Stimulated activated CD8-positive, alpha-beta memory T cell treated with anti-CD3 and anti-CD28 coated beads, Interleukin-2, amount 100 ng/mL, for 48 hours (primary cell): ENCODE results near the gene GP1BA.
A peak's percentile ranks its signal among the peaks of the same experiment; 100 is the strongest.

Source experiments
- DNase-seq, 2 donors: peaks; one replicate each; pipeline ENCODE4 v3.0.0-alpha.2; 2020; ENCODE audit warnings: low read depth in 2 of 2

Gene GP1BA

DNA sequence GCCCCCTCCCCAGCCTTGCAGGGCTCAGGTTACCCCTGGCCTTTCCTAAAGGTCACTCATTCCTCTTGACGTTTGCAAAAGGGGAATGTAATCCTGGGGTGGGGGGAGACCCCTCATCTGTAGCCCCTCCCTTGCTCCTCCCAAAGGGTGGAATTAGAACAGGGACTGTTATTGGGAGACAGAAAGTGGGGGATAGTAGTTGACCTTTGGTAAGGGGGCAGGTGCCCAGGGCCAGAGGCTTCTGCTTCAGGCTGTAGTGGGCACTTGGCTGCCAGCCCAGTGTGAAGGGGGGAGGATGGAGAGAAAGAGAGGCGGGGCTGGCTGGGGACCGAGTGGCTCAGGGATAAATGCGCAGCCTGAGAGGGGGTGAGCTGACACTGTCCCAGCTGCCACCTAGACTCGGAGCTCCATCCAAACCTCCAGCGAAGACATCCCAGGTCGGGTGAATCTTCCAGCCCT, 18.7 kb downstream of the GP1BA start, which contains the start of gene ENO3:
Gene ENO3 (plus strand): TSS at position 374 of the 459 bp plus-strand sequence. CDS start 711 bp downstream, outside the sequence.
- DNase-seq = no peak

DNA sequence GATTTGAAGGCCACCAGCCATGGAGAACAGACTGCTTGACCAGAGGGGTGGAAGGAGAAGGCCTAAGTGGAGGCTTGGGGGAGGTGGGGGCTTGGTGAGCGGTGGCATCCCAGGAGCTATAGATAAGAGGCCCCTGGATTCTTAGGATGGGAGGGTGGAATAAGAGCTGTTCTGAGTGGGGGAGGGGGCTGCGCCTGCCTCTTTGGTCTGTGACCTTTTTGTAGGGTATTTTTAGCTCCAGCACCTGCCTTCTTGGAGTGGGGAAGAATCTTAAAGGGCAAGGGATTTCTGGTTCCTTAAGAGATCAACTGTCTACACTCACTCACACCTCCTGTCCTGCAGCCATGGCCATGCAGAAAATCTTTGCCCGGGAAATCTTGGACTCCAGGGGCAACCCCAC, 19.4 kb downstream of the GP1BA start:
- DNase-seq = no peak

DNA sequence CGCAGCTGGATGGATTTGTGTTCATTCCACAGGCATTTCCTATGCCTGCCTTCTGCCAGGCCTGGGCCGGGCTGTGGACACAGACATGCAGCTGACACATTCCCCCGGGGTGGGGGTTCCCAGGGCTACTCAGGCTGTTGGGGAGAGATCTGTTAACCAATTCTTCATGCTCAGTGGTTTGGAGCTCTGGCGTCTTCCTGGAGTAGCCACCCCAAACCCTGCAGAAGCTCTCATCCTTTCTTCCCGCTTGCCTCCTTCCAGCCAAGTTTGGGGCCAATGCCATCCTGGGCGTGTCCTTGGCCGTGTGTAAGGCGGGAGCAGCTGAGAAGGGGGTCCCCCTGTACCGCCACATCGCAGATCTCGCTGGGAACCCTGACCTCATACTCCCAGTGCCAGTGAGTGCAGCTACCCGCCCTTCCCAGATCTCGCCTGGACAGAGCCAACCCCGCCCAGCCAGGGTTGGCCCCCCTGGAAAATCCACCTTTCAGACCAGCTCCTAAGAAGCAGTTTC, 21.4 kb downstream of the GP1BA start:
- no peak for DNase-seq

DNA sequence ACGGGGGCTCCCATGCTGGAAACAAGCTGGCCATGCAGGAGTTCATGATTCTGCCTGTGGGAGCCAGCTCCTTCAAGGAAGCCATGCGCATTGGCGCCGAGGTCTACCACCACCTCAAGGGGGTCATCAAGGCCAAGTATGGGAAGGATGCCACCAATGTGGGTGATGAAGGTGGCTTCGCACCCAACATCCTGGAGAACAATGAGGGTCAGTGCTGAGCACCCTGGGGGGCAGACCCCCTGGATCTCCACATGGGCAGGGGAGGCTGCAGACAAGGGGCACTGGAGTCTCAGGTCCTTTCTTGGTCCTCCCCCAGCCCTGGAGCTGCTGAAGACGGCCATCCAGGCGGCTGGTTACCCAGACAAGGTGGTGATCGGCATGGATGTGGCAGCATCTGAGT, 23.0 kb downstream of the GP1BA start:
- no peak for DNase-seq

DNA sequence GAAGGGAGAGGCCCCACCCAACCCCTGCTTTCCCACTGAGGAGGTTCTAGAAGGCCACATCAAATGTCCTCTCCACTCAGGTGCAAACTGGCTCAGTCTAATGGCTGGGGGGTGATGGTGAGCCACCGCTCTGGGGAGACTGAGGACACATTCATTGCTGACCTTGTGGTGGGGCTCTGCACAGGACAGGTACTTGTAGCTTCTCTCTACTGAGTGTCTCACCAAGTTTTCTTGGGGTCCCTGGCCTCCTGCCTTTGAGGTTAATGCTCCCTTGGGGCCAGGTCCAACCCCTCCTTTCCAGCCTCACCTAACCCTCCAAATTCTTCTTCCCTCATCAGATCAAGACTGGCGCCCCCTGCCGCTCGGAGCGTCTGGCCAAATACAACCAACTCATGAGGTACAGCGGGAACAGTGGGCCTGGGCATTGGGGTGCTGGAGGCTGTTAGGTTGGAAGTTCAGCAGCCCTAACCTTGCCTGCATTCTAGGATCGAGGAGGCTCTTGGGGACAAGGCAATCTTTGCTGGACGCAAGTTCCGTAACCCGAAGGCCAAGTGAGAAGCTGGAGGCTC, 24.5 kb downstream of the GP1BA start:
- peak; percentile 26 to 29 for DNase-seq

DNA sequence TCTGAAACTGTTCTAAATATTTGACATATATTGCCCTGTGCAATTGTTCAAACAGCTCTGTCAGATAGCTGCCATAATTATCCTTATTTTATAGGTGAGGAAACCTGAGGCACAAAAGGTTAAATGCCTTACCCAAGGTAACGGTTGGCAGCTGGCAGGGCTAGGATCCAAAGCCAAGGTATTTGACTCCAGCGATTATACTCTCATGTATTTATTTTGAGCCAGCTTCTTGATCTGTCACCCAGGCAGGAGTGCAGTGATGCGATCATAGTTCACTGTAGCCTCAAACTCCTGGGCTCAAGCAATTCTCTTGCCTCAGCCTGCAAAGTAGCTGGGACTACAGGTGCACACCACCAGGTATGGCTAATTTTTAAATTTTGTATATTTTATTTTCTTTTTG, 26.0 kb downstream of the GP1BA start:
- no peak for DNase-seq

DNA sequence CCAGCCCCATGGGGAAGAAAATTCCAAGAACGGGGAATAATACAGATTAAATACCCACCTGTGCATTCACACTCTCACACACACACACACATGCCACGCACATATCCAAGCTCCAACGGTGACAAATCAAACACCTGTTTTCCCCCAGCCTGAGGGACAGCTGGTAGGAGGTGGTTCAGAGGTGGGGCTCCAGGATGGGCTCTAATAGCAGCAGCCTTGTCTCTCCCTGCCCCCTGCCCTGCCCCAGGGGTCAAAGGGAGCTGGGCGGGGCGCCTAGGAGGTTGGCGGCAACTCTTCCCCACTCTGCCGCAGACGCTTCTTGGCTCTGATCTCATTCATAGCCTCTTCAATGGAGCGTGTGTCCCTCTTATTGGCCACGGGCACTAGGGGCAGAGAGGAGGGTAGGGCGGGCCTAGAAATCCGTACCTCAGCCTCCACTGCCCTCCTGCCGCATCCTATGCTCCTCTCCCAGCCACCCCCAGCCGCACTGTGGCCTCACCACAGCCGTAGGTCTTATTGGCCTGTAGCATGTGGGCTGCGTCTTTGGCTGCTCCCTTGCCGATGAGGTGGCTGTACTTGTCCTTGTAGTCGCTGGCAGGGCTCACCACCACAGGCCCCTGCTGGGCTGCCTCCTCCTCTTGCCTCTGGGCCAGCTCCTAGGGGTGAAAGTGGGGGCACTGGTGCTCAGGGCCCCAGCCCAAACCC, 27.3 kb downstream of the GP1BA start:
- no peak for DNase-seq

DNA sequence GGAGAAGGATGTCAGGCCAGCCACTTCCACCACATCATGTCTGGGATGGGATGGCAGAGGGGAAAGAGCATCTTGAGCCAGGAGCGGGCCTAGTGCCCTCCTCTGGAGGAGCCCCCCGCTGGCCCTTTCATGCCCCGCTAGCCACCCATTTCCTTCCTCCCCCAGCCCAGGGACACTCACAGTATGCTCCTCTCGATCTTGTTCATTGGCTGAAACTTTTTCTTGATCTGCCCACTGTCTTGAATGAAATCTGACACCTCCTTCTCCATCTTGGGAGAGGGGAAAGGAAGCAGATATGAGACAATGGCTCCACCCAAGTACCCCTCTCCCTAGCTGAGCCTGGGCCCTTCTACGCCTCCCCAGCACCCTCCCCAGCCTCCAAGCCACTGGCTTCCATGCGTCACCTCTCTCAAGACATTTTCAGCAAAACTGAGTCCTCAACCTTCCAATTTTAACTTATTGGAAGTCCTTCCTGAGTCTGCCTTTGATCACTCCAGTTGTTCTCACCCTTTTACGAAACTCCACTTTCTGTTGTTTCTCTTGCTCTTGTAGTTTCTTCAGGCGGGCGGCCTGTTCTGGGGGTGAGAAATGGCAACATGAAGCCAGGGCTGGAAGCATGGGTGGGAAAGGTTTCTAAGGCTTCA, 28.3 kb downstream of the GP1BA start:
- DNase-seq = no peak

DNA sequence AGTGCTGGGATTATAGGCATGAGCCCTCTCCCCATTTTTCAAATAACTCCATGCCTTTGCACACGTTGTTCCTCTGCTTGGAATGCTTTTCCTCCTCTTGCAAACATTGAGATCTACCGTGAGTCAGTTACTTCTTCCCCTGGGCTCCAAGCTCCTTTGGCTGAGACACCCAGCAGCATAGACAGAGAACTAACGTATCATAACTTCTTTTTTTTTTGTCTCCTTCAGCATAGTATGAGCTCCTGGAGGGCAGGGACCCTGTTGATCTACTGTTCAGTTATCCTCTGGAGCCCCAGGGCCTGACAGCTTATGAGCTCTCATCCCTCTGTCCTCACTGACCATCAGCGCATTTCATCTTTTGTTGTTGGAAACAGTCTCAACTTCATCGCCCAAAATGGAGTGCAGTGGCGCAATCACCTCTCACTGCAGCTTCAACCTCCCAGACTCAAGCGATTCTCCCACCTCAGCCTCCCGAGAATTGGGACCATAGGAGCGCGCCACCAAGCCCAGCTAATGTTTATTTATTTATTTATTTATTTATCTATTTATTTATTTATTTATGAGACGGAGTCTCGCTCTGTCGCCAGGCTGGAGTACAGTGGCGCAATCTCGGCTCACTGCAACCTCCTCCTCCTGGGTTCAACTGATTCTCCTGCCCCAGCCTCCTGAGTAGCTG, 33.4 kb downstream of the GP1BA start:
- DNase-seq = no peak

DNA sequence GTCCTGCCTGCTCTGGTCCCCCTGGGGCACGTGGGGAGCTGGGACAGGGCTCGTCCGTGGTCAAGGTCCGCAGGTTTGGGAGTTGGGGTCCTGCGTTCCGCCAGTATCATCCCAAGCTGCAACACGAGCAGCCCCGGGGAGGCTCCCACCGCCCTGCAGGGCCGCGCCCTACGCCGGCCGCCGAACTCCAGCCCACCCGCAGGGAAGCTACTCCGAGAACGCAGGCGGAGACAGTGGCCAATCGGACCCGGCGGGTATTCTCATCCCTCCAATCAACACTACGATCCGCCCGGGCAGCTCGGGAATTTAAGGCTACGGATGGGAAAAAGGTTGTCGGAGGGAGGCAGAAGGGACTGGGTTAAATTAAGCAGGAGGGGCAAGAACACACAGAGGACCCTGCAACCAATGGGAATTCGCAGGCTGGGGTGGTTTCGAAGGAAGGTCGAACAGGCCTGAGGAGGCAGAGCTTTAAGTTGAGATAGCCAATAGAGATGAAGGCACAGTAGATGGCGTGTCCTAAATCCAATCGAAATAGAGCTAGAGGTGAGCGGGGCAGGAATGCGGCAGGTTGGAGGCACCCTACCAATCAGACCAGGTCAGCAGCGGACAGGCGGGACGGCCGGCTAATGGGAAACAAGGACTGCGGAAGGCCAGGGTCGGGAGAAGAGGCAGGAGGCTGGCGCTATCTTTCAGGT, 34.9 kb downstream of the GP1BA start:
- DNase-seq = peak; percentile 80 to 81

DNA sequence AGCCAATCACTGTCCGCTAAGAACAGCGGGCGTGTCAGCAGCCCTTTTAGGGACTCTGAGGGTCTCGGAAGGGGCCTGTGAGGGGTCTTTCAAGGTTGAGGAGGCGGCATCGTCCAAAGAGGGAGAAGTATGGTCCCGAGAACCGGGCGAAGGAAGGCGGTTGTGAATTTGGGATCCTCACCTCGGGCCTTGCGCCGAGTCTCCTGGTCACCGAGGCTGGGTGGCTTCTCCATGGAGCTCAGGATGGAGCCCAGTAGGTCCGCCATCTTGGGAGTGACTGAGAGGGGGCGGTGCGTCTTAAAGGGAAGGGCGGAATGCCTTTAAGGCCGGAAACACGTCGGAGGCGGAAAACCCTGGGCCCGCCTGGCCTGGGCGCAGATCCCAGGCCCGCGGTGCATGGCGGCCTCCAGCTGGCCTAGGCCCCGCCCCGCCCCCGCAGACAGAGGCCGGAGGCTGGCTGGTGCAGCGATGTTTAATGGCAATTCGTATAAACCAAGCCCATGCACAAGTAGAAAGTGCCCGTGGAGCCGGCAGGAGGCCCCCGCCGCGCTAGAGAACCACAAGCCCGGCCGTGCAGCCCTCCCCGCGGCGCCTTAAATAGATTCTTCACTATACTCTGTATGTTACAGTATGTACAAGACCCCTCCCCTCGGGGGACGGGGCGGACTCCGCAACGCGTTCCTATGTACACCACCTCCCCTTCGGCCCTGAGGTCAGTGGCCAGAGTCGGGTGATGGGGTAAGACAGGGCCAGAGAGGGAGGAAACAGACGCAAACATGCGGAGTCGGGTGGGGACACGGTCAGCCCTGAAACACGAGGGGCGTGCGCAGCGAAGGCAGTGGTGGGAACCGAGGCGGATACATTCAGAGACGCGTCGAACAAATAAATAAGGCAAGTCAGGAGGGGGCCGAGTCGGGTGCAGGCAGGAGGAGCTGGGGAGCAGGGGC, 35.7 kb downstream of the GP1BA start, which contains the start of gene SPAG7:
Gene SPAG7 (minus strand): TSS at position 279 of the 947 bp plus-strand sequence. CDS start 13 bp downstream, at position 266.
- DNase-seq = peak; percentile 90

DNA sequence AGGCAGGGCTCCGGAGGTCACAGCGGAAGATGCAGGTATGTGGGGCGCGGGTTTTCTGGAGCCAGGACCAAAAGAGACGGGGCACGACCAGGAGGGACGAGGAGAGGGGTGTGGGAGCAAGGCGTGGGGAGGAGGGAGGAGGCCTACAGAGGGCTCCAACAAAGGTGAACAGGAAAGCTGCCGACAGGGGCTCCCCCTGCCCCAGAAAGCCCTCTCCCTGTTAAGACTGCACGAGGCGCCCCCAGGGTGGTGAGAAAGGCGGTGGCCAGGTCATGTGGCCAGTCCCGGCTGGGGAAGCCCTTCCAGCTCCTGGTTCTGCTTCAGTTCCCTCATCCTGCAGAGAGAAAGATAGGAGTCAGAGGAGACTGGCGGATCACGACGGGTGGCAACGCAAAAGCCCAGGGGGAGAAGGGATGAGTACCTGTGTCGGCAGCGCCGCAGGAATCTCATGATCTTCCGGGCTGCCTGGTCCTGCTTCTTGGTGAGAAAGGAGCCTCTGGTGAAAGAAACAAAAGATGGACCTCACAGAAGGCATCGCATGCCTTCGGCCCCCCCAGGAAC, 36.5 kb downstream of the GP1BA start:
- peak in 1 of 2 donors; percentile 34 for DNase-seq

DNA sequence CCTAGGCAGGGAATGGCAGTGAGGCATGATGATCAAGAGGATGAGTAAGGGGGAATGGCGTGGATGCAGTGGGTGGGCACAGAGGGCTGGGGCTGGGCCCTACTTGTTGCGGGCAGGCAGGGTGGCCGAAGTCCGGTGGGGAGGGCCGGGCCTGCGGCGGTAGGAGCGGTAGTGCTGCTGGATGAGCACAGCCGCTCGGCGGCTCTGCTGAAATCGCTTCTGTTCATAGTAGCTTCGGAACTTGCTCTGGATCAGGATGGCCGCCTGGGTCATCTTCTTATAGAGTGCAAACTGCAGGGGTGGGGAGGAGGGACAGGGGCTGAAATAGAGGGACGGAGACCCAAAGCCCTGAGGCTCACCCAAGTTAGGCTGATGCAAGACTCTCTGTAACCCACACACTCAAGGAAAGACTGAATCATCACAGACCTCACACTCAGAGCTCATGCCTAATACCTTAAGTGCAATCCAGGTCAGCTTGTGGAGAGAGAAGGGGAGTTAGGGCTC, 37.0 kb downstream of the GP1BA start:
- DNase-seq = peak in 1 of 2 donors; percentile 23

DNA sequence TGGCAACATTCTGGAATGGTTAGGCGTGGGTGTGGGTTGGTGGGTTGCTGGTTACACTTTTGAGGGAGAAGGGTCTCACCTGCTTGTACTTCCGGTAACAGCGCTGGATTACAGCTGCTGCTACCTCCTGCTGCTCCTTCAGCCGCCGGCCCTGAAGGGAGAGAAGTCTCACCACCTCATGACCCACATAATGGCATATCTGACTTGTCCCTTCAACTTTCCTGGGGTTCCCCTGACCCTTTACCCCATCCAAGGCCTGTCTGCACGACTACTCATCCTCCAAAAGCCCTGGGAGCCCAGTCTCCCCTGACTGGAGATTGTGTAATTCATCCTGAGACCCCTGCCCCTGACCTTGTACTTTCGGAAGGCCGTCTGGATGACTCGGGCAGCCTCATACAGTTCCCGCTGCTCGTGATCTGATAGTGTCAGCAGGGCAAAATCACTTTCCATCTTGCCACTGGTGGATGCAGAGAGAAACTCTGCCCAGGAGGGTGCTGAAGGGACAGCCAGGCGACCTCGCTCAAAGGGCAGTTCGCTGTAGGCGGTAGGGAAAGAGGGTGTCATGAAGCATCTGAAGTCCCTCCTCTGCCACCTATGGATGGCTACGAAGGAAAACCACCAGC, 37.6 kb downstream of the GP1BA start:
- peak; percentile 23 to 30 for DNase-seq

DNA sequence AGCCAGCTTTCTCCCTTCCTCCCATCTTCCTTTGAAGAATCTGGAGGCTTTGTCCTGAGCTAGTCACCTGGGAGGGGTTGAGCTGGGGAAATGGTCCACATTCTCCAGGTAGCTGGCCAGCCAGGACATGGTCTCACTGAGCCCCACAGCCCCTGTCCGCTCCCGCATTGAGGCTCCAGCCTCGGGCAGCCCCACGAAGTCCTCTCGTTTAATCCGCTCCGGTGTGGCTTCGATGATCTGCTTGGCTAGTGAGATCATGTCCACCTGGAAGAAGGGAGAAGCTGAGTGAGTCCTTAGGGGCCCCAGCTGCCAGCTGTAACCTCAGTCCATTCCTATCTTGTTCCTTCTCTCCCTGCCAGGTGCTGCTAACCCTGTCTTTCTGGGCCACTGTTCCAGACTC, 38.2 kb downstream of the GP1BA start:
- no peak for DNase-seq

DNA sequence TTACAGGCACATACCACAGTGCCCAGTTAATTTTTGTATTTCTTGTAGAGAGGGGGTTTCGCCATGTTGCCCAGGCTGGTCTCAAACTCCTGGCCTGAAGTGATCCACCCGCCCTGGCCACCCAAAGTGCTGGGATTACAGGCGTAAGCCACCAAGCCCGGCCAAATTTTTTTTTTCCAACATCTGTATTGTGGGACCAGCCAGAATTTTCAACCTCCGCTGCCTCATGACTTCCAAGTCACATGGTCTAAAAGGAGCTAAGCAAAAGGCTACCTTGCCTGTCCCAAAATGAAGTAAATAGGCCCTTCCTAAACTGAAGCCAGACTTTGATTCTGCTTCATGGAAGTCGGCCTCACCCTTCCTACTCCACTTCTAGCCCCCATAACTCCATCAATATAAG, 39.7 kb downstream of the GP1BA start:
- DNase-seq = no peak

DNA sequence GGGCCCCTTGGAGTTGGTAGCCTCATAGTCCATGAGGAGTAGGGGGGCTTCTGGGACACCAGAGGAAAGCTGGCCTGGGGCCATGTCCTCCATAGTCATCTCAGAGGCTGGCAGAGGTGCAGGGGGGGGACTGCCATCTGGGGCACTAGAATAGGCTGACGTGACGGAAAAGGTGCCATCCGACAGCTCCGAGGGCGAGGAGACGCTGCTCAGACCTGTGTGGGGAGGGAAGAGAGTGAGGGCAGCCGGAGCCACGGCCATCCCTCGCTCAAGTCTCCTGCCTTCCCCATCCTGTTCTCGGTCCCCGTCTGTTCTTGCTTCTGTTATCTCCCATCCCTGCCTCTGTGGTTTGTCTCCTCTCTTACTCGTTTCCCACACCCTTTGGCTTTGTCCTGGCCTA, 40.2 kb downstream of the GP1BA start:
- DNase-seq = no peak

DNA sequence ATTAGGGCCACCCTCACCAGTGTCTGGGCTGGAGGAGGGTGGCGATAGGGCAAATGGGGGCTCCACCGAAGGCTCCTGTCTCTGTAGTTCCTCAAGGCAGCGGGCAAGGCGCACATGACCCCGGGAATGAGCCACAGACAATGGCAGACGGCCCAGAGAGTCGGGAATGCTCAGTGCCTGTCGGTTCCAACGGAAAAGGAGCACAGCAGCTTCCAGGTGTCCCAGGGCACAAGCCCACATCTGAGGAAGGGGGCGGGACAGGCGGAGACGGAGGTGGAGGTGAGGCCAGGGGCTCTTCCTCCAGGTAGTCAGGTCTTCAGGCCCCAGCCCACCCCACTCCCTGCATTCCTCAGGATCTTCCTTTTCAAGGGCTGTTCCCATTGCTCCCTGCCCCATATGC, 40.7 kb downstream of the GP1BA start:
- no peak for DNase-seq
